SK-N-SH treated with all-trans-retinoic acid at 6 μM for 48 hours (cell line): ENCODE data around the gene RNPEPL1.

Source experiments
- ATAC-seq: fragments of 200-7000 bp; cut with Tn5 transposase; 3 replicates; pipeline ENCODE4 v1.9.1; 2020; ENCODE audit warnings: mild to moderate bottlenecking, moderate library complexity
- ARNTL ChIP-seq: fragments of 450-650 bp; formaldehyde crosslinking; IDR thresholded peaks from 2 replicates; pipeline ENCODE4 v1.5.0; 2020; ENCODE audit warnings: low read depth, mild to moderate bottlenecking, moderate library complexity, borderline replicate concordance
- BACH2 ChIP-seq: fragments of 250-450 bp; sonication (Bioruptor Pico); IDR thresholded peaks from 2 replicates; pipeline ENCODE4 v1.9.0; 2021; ENCODE audit warnings: mild to moderate bottlenecking, borderline replicate concordance
- CREB5 ChIP-seq: fragments of 250-450 bp; sonication (Bioruptor Pico); IDR thresholded peaks from 2 replicates; pipeline ENCODE4 v1.5.1; 2020; ENCODE audit warnings: low read depth, mild to moderate bottlenecking, moderate library complexity
- CSDC2 ChIP-seq: fragments of 250-450 bp; sonication (Bioruptor Pico); IDR thresholded peaks from 2 replicates; pipeline ENCODE4 v1.5.0; 2020; ENCODE audit warnings: mild to moderate bottlenecking, moderate library complexity
- CSRNP3 ChIP-seq: fragments of 250-450 bp; sonication (Bioruptor Pico); IDR thresholded peaks from 2 replicates; pipeline ENCODE4 v1.5.1; 2021; ENCODE audit warnings: mild to moderate bottlenecking, moderate library complexity
- ESRRG ChIP-seq: fragments of 250-450 bp; sonication (Bioruptor Pico); IDR thresholded peaks from 2 replicates; pipeline ENCODE4 v1.6.1; 2021; ENCODE audit warnings: mild to moderate bottlenecking
- GLIS3 ChIP-seq: fragments of 250-450 bp; sonication (Bioruptor Pico); IDR thresholded peaks from 2 replicates; pipeline ENCODE4 v1.5.0; 2020; ENCODE audit warnings: mild to moderate bottlenecking, moderate library complexity
- OSR1 ChIP-seq: fragments of 250-450 bp; sonication (Bioruptor Pico); IDR thresholded peaks from 2 replicates; pipeline ENCODE4 v1.8.0; 2022; ENCODE audit warnings: moderate library complexity, mild to moderate bottlenecking, inconsistent platforms
- POU6F1 ChIP-seq: fragments of 250-450 bp; sonication (Bioruptor Pico); IDR thresholded peaks from 2 replicates; pipeline ENCODE4 v1.8.0; 2021; ENCODE audit warnings: low read depth, mild to moderate bottlenecking, moderate library complexity, borderline replicate concordance
- PPARA ChIP-seq: fragments of 250-450 bp; sonication (Bioruptor Pico); IDR thresholded peaks from 2 replicates; pipeline ENCODE4 v1.5.0; 2020; ENCODE audit warnings: mild to moderate bottlenecking, borderline replicate concordance
- RARB ChIP-seq: fragments of 250-450 bp; sonication (Bioruptor Pico); IDR thresholded peaks from 2 replicates; pipeline ENCODE4 v1.8.0; 2021; ENCODE audit warnings: mild to moderate bottlenecking, moderate library complexity
- SNAI2 ChIP-seq: fragments of 250-450 bp; sonication (Bioruptor Pico); IDR thresholded peaks from 2 replicates; pipeline ENCODE4 v1.5.0; 2020; ENCODE audit warnings: mild to moderate bottlenecking, moderate library complexity
- TCF4 ChIP-seq: fragments of 250-450 bp; sonication (Bioruptor Pico); IDR thresholded peaks from 2 replicates; pipeline ENCODE4 v1.8.0; 2021; ENCODE audit warnings: mild to moderate bottlenecking, moderate library complexity, borderline replicate concordance
- ZC3H10 ChIP-seq: fragments of 250-450 bp; sonication (Bioruptor Pico); IDR thresholded peaks from 2 replicates; pipeline ENCODE4 v1.5.1; 2021; ENCODE audit warnings: mild to moderate bottlenecking, moderate library complexity
- ZFP3 ChIP-seq: fragments of 250-450 bp; sonication (Bioruptor Pico); IDR thresholded peaks from 2 replicates; pipeline ENCODE4 v1.5.0; 2020; ENCODE audit warnings: mild to moderate bottlenecking, moderate library complexity
- ZFP30 ChIP-seq: fragments of 450-650 bp; formaldehyde crosslinking; IDR thresholded peaks from 2 replicates; pipeline ENCODE4 v1.5.0; 2022; ENCODE audit warnings: mild to moderate bottlenecking, moderate library complexity
- ZNF565 ChIP-seq: fragments of 450-650 bp; formaldehyde crosslinking; conservative IDR thresholded peaks from 2 replicates; pipeline ENCODE4 v1.5.0; 2020; ENCODE audit warnings: low read depth, mild to moderate bottlenecking, moderate library complexity
- ZNF70 ChIP-seq: fragments of 450-650 bp; formaldehyde crosslinking; IDR thresholded peaks from 2 replicates; pipeline ENCODE4 v1.5.0; 2020; ENCODE audit warnings: mild to moderate bottlenecking, moderate library complexity
- ZNF8 ChIP-seq: fragments of 450-650 bp; formaldehyde crosslinking; IDR thresholded peaks from 2 replicates; pipeline ENCODE4 v1.5.0; 2020; ENCODE audit warnings: mild to moderate bottlenecking, moderate library complexity

Gene RNPEPL1

GRCh38 chr2:240527153-240527750 is 41.0 kb upstream of the RNPEPL1 start:
- no peak for ATAC-seq
- TF ChIP-seq CREB5 (CRISPR knock-in tag), result no peak
- TF ChIP-seq ZNF8 (CRISPR knock-in tag), result no peak
- no peak for TF ChIP-seq ARNTL (CRISPR knock-in tag)
- TF ChIP-seq OSR1, result no peak
- no peak for TF ChIP-seq PPARA (CRISPR knock-in tag)
- no peak for TF ChIP-seq GLIS3
- TF ChIP-seq ZC3H10, result no peak
- no peak for TF ChIP-seq ZFP30 (CRISPR knock-in tag)
- TF ChIP-seq POU6F1, result no peak
- TF ChIP-seq ESRRG (CRISPR knock-in tag), result no peak
- TF ChIP-seq ZFP3, result no peak
- TF ChIP-seq CSDC2 (CRISPR knock-in tag), result no peak
- TF ChIP-seq RARB, result no peak

GRCh38 chr2:240528406-240529040 is 39.8 kb upstream of the RNPEPL1 start:
- TF ChIP-seq ZFP3 (no peak), CSRNP3 (CRISPR knock-in tag) (no peak), TCF4 (CRISPR knock-in tag) (no peak), CREB5 (CRISPR knock-in tag) (no peak), ZFP30 (CRISPR knock-in tag) (no peak), BACH2 (CRISPR knock-in tag) (no peak)
- ATAC-seq, result no peak

GRCh38 chr2:240529344-240529999 is 38.8 kb upstream of the RNPEPL1 start:
- no peak for TF ChIP-seq RARB
- TF ChIP-seq TCF4 (CRISPR knock-in tag), result no peak
- no peak for TF ChIP-seq ZFP3
- TF ChIP-seq PPARA (CRISPR knock-in tag), result no peak
- no peak for TF ChIP-seq ZFP30 (CRISPR knock-in tag)
- TF ChIP-seq ZNF70, result no peak
- no peak for TF ChIP-seq BACH2 (CRISPR knock-in tag)
- TF ChIP-seq ARNTL (CRISPR knock-in tag), result no peak
- no peak for TF ChIP-seq POU6F1
- no peak for TF ChIP-seq ZNF8 (CRISPR knock-in tag)
- ATAC-seq, result no peak

GRCh38 chr2:240530181-240530580 is 38.1 kb upstream of the RNPEPL1 start:
- no peak for ATAC-seq
- TF ChIP-seq SNAI2 (CRISPR knock-in tag) (no peak), ZNF565 (CRISPR knock-in tag) (no peak), ESRRG (CRISPR knock-in tag) (no peak), ZC3H10 (no peak), ARNTL (CRISPR knock-in tag) (no peak), TCF4 (CRISPR knock-in tag) (no peak), PPARA (CRISPR knock-in tag) (no peak), ZFP30 (CRISPR knock-in tag) (no peak), ZFP3 (no peak)
